Activated CD4-positive, alpha-beta T cell treated with anti-CD3 and anti-CD28 coated beads for 4 hours (primary cell): ENCODE results near the gene ITPK1.
"Not testable (repeated sequence)": the region's sequence is repeated elsewhere in the genome, so short reads cannot be mapped to it uniquely, and the experiment has no call there.

Experiments
- DNase-seq, 2 donors: peaks; one replicate each; pipeline ENCODE4 v3.0.0-alpha.2; 2020

The ITPK1 gene

GRCh38 chr14:93128725-93129459, 13.2 kb upstream of the ITPK1 start:
- DNase-seq: no peak

- no peak for DNase-seq
Observed at GRCh38 chr14:93126111-93126510, 10.4 kb upstream of the ITPK1 start.

GRCh38 chr14:93122826-93123225, 7.1 kb upstream of the ITPK1 start:
- DNase-seq: no peak

- no peak for DNase-seq
Observed at GRCh38 chr14:93121030-93121834, 5.5 kb upstream of the ITPK1 start.

GRCh38 chr14:93120517-93120916, 4.8 kb upstream of the ITPK1 start:
- DNase-seq: no peak

GRCh38 chr14:93116676-93117200, 1.0 kb upstream of the ITPK1 start:
- DNase-seq: no peak

GRCh38 chr14:93115069-93115820, 480 bp downstream of the ITPK1 start:
- DNase-seq: peak; percentile 83 to 88

GRCh38 chr14:93114713-93115068, 1.0 kb downstream of the ITPK1 start:
- peak in 1 of 2 donors; percentile 7 for DNase-seq

- no peak for DNase-seq
Observed at GRCh38 chr14:93114068-93114710, 1.5 kb downstream of the ITPK1 start.

- DNase-seq: peak in 1 of 2 donors; percentile 3
Observed at GRCh38 chr14:93113678-93114067, 2.1 kb downstream of the ITPK1 start.

- DNase-seq: peak; percentile 81 to 82
Observed at GRCh38 chr14:93112891-93113677, 2.6 kb downstream of the ITPK1 start.

- not testable (repeated sequence) for DNase-seq
Observed at GRCh38 chr14:93111541-93111940, 4.2 kb downstream of the ITPK1 start.

- no peak for DNase-seq
Observed at GRCh38 chr14:93110856-93111419, 4.8 kb downstream of the ITPK1 start.

- DNase-seq: no peak
Observed at GRCh38 chr14:93109572-93110481, 5.9 kb downstream of the ITPK1 start.

- no peak for DNase-seq
Observed at GRCh38 chr14:93108105-93108504, 7.6 kb downstream of the ITPK1 start.

GRCh38 chr14:93107453-93107852, 8.3 kb downstream of the ITPK1 start:
- DNase-seq: no peak

- DNase-seq: no peak
Observed at GRCh38 chr14:93106541-93107156, 9.1 kb downstream of the ITPK1 start.

- DNase-seq: not testable (repeated sequence)
Observed at GRCh38 chr14:93105856-93106255, 9.9 kb downstream of the ITPK1 start.

- no peak for DNase-seq
Observed at GRCh38 chr14:93105362-93105761, 10.4 kb downstream of the ITPK1 start.

GRCh38 chr14:93104961-93105360, 10.8 kb downstream of the ITPK1 start:
- no peak for DNase-seq
